Loucy (cell line): ENCODE results near the gene ACAD10.

Experiments used
- CTCF ChIP-seq: fragments of 200-600 bp; sonication (generic); conservative IDR thresholded peaks from 2 replicates; pipeline ENCODE4 v1.5.1; 2014; ENCODE audit warnings: mild to moderate bottlenecking, antibody characterized with exemption, low read length
- EZH2phosphoT487 ChIP-seq: fragments of 200-600 bp; IDR thresholded peaks from 2 replicates; pipeline ENCODE4 v1.6.1; 2018; ENCODE audit warnings: antibody characterized with exemption, mild to moderate bottlenecking, moderate library complexity, borderline replicate concordance

GRCh38 chr12:111730420-111730819 lies 44.6 kb downstream of the ACAD10 start:
- TF ChIP-seq CTCF (no peak), EZH2phosphoT487 (no peak)
